ENCODE results near the gene SPTSSB.

Gene SPTSSB

DNA sequence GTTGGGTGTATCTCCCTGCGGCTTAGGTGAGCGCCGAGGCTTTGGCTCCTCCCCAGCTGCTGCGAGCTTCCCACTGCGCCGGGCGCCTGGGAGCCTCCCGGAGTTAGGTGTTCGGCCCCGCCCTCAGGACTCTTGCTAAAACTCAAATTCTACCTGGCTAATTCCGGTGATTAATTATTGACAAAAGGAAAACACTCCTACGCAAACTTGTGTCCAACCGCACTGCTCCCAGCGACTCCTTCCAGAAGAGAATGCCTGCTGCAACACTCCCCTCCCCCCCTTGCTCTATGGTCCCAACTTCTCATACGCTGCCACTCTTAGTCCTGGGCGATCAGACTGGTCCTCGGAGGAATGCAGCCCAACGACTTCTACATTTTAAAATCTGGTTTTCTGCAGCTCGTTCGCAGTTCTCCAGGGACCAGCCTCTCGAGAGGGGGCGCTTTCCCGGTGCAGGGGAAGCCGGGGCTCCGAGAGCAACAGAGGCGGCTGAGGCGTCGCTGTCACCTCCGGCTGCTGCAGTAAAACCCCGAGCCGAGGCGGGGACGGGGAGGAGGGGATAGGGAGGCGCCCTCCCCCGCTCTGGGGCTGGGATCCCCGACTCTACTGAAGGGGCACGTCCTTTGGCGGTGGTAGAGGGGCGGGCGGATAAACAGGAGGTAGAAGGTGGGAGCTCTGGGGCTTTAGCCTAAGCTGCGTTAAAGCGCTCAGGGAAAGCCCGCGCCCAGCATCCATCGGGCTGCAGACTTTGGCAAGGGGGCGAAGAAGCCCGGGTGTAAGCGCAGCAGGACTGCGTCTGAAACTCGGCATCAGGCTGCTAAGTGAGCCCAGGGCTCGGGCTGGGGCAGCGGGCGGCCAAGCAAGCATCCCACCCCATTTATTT lies at the start of gene SPTSSB:
SPTSSB (minus strand) TSS at position 77 of the 880 bp plus-strand sequence. CDS start 25,194 bp downstream, outside the sequence.
- no peak for DNase-seq (ENCODE audit: low read depth)

DNA sequence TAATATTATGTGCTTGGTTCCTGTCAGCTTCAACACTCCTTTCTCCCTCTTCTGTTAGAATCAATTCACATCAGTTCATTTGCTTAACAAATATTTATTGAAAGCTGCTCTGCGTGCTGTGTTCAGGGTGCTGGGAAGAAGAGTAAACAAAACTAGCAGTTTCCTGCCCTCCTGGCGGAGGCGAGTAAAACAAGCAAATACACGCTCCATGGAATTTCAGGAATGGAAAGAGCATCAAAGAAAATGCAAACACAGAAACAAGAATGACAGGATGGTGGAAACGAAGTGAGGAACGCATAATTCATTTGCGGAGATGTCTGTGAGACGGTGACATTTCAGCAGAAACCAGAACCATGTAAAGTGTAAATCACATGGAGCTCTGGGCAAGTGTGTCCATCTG lies 49.4 kb upstream of the SPTSSB start:
- DNase-seq (ENCODE audit: low read depth), result no peak

GRCh38 chr3:161419555-161420333 lies 48.4 kb upstream of the SPTSSB start:
- DNase-seq (ENCODE audit: low read depth), result no peak

DNA sequence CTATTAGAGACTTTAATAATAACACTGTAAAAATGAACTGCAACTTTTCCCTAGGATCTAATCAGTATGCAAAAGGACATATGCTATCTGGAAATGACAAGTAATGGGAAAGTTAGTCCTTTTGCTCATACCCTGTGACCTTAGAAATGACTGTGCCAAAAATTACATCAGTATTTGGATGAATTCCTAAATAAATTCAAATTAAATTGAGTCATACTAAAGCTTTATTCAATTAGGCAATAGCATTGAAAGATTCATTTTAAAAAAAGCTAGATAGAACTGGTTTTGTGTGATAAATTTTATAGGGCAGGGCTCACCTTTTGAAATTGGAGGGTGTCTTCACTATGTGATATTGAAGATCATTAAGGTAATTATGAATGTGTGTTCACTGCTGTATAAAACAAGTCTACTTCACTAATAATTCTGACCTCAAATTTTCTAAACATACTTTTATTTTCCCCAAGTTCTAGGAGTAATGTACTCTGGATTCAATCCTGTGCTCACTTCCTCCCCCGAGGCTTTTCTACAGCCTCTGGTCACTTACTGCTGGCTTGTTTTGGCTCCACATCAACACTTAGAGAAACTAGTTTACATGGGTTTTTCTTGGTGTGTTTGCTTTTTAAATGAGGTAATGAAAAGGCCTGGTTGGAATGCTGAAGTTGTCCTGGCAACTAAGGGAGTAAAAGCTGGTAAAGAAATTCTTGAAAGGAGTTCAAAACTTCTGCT lies 44.4 kb upstream of the SPTSSB start:
- peak; percentile 87 for DNase-seq (ENCODE audit: low read depth)

DNA sequence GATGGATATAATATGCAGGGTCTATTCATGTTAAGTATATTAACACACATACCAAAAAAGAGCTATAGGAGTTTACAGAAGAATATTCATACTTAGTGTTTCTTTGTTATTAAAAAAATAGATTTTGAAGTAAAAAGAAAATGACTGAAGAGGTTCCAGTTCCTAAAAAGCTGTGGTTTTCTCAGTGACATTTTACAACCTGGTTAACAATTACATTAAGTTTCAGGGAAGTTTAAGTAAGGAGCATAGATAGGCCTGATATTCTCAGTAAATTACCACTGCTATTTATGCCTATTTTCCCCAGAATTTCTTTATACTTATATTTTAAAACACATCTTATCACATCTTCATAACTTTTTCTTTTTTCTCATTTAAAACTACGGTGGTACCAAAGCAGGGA lies 43.6 kb upstream of the SPTSSB start:
- no peak for DNase-seq (ENCODE audit: low read depth)

DNA sequence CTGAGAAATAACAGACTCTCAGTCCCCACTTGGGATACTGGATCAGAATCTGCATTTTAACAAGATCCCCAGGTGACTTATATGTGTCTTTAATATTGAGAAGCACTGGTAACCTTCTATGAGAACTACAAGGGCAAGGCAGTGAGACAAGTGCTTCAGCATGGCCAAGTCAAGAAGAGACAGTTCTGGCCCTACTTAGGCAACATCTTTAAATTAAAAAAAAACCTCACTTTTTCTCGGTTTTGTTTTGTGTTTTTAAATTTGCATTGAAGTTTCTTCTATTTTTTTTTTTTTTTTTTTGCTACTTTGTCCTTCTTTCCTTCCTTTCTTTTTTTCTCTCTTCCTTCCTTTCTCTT lies 42.5 kb upstream of the SPTSSB start:
- DNase-seq (ENCODE audit: low read depth), result no peak

GRCh38 chr3:161413127-161413854 lies 42.0 kb upstream of the SPTSSB start:
- peak; percentile 60 for DNase-seq (ENCODE audit: low read depth)

- no peak for DNase-seq (ENCODE audit: low read depth)
Measured at GRCh38 chr3:161412123-161412522, 40.8 kb upstream of the SPTSSB start.

DNA sequence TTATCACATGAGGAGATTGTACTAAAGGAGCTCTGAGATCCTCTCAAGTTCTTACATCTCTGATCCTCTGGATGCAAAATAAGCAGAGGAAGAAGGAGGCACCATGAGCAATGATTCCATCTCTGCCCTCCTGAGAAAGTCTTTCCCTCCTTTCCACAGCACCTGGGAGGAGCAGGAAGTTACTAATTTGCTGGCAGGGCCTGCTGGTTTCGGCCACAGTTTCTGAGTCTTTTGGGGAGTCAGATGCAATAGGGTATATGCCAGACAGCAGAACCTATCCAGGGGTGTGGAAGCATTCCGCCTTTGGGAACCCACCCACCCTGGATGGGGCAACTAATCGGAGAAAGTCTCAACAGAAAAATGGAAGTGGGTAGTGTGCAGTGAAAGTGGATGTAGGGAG lies 38.5 kb upstream of the SPTSSB start:
- DNase-seq (ENCODE audit: low read depth), result no peak

DNA sequence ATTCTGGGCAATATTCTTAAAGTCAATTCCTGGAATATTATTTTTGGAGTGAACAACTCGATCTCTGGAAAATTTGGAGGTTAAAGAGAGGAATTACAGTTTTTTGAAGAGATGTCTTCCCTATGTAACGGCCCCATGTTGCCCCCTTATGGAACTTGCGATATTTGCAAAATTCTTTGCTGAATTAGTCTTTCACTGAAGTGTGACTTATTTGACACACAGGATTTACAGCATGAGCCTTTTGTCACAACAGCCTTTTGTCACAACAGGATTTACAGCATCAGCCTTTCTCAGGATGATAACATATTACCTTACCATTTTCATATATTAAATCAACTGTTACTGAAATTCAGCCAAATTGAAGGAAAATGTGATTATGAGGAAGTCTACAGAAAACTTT lies 37.8 kb upstream of the SPTSSB start:
- DNase-seq (ENCODE audit: low read depth), result no peak

DNA sequence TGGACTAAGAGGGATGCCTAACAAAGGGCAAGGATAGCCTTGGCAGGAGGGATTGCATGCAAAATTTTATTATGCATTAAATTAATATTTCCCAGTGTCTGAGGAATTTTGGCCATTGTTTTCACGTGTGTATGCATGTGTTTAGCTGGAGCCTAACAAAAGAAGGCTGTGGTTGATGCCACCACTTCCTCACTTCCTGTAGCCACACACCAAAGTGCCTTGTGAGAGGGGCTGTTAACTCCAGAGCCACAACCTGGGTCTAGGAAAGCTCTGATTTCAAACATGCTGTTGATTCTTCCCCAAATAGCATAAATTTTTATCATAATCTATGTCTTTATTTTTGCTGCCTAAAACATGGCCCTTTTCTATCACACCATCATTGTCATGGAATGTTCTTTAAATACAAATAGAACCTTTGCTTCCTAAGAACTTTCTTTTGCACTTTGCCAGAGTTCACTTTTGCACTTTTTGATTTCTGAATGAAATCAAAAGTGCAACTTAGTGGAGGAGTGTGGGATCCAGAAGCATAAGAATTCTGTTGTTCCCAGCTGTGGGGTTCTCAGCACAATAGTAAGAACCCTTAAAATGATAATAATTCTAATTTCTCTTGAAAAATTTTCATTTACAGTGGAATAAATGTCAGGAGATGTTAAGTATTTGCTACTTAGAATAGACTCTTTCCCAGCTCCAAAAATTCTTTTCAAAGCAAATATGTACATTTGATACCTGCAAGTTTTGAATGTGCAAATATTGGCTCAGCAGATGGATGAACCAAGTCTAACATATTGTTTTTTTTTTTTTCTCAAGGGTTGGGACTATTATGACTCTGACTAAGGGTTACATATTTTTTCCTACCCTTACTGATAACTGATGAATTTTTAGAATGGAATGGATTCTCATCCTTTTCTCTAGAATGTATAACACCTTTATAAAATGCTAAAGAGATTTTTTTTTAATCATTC lies 35.6 kb upstream of the SPTSSB start:
- no peak for DNase-seq (ENCODE audit: low read depth)

- DNase-seq (ENCODE audit: low read depth), result no peak
Measured at GRCh38 chr3:161405836-161406235, 34.5 kb upstream of the SPTSSB start.

DNA sequence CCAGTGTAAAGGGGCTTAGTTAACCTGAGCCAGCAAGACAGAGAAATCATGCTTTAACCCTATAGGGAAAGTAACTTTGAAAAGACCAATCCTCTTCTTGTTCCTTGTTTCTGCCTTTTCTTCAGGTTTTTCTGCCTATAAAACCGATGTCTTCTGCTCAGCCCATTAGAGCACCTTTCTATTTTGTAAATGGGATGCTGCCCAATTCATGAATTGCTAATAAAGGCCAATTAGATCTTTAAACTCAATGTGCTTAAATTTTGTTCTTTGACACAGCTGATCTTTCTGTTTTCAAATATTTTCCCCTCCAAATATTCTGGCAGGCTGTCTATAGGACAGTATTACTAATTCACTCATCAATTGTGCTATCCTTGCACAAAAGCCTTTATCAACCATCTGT lies 33.8 kb upstream of the SPTSSB start:
- no peak for DNase-seq (ENCODE audit: low read depth)

DNA sequence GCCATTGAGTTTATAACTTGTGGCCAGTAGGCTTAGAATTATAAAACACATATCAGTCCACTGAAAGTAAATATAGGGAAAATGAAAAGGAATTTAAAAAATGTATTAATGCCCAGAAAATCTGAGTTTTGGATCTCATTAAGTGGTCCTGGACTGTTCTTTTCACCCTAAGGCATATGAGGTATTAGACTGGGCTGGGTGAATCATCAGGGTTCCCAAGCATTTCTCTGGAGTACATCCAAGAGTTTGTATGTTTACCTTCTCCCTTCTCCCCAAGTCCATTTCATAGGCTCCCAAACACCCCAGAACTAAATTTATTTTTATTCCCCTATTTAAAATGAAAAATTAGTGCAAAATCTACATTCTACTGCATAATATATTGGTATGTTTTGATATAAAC lies 31.9 kb upstream of the SPTSSB start:
- DNase-seq (ENCODE audit: low read depth), result no peak

DNA sequence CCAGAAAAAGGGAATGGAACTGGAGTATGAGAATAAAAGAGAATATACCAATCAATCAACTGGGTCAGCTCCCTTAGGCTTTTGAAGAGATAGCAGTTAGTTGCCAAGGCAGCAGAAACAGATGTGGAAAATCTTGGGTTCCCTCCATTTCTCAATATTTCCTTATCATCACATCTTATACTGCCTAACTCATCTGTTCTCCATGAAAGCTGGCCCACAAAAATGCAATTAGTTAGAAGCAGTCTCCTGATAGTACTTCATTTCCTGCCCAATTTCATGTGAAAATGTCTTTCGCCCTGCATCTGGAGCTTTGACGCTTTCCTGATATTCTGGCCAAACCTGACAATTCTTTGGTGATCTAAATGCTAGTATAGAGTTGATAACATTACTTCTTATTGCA lies 30.1 kb upstream of the SPTSSB start:
- no peak for DNase-seq (ENCODE audit: low read depth)

- DNase-seq (ENCODE audit: low read depth), result no peak
Measured at GRCh38 chr3:161400650-161401049, 29.3 kb upstream of the SPTSSB start.

DNA sequence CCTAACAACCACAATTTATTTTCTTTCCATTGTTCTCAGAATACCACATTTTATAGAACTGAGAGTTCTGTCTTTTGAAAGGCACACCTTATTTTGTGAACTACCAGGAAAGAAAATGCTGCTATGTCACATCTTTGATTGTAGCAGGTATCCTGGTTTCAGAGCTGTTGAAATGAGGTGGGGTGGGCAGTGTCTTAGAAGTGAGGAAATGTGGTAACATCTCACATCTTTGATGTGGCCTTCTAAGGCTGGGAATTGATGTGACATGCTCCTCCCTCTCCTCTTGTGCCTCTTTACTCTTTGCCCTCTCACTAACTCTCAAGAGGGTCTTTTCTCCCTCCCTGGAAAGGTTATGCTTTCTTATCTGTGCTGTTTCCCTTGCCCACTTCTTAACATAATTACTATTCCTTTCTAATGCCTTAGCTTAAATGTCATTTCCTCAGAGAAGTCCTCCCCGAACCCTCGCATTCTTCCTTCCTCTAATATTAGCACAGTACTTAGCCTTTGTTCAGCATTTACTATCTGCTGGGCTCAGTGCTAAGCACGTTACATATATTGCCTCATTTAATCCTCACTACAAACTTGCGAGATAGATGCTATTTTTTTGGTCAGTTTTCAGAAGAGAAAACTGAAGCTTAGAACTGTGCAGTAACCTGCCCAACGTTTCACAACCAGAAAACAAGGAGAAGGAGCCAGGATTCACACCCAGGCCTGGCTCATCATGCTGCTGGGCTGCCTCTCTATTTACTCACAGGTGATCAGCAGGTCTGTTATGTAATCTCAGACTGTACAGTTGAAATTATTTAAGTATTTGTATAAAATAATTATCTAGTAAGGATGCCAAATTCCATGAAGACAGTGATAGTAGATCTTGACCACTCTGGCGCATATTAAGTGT lies 24.0 kb upstream of the SPTSSB start:
- DNase-seq (ENCODE audit: low read depth), result no peak

- no peak for DNase-seq (ENCODE audit: low read depth)
Measured at GRCh38 chr3:161393803-161394202, 22.5 kb upstream of the SPTSSB start.

GRCh38 chr3:161393310-161393709 lies 22.0 kb upstream of the SPTSSB start:
- no peak for DNase-seq (ENCODE audit: low read depth)

GRCh38 chr3:161392853-161393252 lies 21.5 kb upstream of the SPTSSB start:
- no peak for DNase-seq (ENCODE audit: low read depth)
